HG03097 (cell line): ENCODE measurements around the gene NMB.

Experiments
- ATAC-seq: cut with Tn5 transposase; IDR thresholded peaks from one replicate; pipeline ENCODE4 v1.9.1; 2021; ENCODE audit not compliant: unreplicated experiment, low FRiP score

The NMB gene

DNA sequence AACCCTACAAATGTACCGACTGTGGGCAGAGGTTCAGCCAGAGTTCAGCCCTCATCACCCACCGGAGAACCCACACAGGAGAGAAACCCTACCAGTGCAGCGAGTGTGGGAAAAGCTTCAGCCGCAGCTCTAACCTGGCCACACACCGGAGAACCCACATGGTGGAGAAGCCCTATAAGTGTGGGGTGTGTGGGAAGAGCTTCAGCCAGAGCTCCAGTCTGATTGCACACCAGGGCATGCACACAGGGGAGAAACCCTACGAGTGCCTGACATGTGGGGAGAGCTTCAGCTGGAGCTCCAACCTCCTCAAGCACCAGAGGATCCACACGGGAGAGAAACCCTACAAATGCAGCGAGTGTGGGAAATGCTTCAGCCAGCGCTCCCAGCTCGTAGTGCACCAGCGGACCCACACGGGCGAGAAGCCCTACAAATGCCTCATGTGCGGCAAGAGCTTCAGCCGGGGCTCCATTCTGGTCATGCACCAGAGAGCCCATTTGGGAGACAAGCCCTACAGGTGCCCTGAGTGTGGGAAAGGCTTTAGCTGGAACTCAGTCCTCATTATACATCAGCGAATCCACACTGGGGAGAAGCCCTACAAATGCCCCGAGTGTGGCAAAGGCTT, 36.5 kb downstream of the NMB start:
- no peak for ATAC-seq

DNA sequence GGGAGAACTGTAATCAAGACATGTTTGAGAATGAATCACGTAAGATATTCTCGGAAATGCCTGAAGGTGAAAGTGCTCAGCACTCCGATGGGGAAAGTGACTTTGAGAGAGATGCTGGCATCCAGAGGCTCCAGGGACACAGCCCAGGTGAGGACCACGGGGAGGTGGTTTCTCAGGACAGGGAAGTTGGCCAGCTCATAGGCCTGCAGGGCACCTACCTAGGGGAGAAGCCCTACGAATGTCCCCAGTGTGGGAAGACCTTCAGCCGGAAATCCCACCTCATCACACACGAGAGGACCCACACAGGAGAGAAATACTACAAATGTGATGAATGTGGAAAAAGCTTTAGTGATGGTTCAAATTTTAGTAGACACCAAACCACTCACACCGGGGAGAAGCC, 37.4 kb downstream of the NMB start:
- no peak for ATAC-seq

DNA sequence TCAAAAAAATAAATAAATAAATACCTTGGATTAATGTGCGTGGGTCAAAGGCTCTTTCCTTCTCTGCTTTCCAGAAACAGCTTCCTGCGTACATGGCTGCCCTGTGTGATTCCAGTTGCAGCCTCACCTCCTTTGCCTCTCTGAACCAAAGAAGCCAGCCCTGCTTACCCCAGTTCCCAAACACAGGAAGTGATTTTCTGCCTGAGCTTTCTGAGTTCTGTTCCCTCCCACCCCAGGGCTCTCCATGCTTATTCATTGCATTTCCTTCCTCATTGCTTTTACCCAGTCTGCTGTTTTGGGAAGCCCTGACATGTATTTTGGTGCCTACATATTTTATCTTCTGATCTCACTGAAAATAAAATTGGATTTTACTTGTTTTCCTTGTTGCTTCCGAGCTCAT, 41.8 kb downstream of the NMB start:
- ATAC-seq = no peak

DNA sequence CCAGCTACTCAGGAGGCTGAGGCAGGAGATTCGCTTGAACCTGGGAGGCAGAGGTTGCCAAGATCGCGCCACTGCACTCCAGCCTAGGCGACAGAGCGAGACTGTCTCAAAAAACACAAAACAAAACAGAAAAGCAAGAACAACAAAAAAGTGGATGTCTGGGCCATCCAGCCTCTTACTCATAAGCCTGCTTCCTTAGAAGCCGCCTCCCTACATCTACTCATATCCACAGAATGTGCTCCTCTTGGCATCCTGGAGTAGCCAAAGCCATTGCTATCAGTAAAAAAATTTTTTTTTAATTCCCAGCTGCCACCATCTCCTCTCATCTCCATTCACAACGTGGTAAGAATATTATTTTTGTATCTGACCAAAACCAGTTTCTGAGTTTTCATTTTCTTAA, 46.4 kb downstream of the NMB start:
- ATAC-seq = no peak

DNA sequence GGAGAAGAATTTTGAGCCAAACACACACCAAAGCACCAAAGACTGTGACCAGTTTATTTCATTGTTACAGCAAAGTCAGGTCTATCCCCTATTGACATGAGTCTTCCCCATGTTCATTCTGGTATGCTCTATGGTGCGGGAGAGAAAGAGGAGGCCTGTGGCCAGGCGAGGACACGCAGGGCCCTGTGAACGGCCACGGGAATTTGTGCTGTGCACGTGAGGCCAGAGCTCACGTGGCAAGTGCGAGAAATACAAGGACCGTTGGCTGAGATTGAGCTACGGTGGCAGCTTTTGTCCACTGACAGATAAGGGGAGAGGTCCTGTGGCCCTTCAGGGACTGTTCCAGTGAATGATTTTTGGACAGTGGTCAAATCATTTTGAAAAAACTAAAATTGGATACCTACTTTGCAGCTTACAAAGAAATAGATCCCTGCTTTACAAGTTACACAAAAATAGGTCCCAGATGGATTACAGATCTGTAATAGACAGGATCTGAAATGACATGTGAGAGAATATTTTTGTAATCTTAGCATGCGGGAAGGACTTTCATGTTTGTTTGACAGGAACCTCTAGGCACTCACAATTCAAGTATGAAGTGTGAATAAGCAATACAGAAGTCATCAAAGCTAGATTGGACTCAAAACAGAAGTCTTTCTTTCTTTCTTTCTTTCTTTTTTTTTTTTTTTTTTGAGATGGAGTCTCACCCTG, 48.0 kb downstream of the NMB start:
- ATAC-seq = no peak

DNA sequence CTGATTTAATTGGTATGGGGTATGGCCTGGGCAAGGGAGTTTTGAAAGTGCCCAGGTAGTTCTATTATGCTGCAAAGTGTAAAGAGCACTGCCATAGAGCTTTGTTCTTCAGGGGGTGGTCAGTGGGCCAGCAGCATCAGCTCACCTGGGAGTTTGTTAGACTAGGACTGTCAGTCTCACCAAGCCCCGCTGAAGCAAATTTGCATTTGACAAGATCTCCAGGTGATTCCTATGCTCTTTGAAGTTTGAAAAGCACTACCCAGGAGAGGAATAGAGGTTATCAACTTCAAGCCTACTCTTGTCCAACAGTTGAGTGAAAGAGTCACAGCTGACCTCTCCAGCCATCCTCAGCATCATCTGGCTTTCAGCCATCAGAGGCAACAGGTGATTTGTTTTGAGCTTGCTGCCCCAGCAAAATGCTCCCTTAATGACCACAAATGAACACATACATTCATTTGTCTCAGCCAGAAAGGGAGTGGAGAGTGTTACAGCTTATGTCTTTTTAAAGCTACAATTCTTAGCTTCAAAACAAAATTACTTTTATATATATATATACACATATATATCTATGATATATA, 49.2 kb downstream of the NMB start:
- ATAC-seq = no peak

DNA sequence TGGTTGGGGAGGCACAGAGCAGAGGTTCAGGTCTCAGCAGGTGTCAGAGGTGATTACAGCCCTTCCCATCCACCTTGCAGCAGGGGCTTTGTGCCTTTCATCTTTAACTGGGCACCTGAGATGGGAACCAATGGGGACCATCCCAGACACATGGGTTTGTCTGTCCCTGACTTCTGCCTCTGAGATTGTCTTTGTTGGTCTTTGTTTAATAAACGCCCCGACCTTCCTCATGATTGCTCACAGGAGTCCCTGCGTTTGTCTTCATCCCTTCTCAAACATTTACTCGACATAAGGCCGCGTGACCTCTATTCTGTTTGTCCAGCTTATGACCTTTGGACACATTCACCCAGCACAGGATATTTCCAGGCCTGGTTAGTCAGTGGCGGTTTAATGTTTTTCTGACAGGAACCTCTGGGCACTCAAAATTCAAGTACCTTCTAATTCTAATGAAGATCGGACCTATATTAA, 51.3 kb downstream of the NMB start:
- no peak for ATAC-seq

DNA sequence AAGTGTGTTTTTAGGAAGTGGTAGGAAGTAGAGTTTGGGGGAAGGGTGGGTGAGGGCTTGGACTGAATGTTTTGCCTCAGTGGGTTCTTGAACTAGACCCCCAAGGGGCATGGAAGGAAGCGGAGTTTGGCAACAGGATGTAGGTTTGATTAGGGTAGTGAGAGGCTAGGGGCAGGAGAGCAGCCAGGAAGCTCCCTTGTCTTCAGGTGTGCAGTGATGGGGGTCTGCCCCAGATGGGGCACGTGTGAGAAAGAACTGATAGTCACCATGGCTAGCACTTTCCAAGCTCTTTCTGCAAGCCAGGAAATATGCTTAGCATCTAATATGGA, 52.5 kb downstream of the NMB start:
- ATAC-seq = no peak
